NB4 (cell line): ENCODE measurements around the gene PVR.
A peak's percentile ranks its signal among the peaks of the same experiment; 100 is the strongest.

ENCODE experiments used
- DNase-seq: peaks from one replicate; pipeline ENCODE4 v3.0.0; 2010; ENCODE audit warnings: low read depth
- H3K4me3 ChIP-seq: one replicate; pipeline ENCODE4 v1.5.1; 2011; ENCODE audit warnings: mild to moderate bottlenecking, low read depth, low read length, moderate library complexity
- MAX ChIP-seq: IDR thresholded peaks from 2 replicates; pipeline ENCODE4 v1.6.1; 2011; ENCODE audit warnings: low read depth, low read length
- MYC ChIP-seq: IDR thresholded peaks from 2 replicates; pipeline ENCODE4 v1.6.1; 2011; ENCODE audit warnings: low read depth, low read length
- POLR2A ChIP-seq: IDR thresholded peaks from 2 replicates; pipeline ENCODE4 v1.6.1; 2011; ENCODE audit warnings: mild to moderate bottlenecking; ENCODE audit not compliant: insufficient read length; ENCODE audit errors: extremely low read depth
- TF ChIP-seq, protein P1 (sequence below): IDR thresholded peaks from one replicate; pipeline ENCODE4 v1.5.1; 2012; ENCODE audit warnings: low read depth, low read length

PVR gene, protein sequence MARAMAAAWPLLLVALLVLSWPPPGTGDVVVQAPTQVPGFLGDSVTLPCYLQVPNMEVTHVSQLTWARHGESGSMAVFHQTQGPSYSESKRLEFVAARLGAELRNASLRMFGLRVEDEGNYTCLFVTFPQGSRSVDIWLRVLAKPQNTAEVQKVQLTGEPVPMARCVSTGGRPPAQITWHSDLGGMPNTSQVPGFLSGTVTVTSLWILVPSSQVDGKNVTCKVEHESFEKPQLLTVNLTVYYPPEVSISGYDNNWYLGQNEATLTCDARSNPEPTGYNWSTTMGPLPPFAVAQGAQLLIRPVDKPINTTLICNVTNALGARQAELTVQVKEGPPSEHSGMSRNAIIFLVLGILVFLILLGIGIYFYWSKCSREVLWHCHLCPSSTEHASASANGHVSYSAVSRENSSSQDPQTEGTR

DNA sequence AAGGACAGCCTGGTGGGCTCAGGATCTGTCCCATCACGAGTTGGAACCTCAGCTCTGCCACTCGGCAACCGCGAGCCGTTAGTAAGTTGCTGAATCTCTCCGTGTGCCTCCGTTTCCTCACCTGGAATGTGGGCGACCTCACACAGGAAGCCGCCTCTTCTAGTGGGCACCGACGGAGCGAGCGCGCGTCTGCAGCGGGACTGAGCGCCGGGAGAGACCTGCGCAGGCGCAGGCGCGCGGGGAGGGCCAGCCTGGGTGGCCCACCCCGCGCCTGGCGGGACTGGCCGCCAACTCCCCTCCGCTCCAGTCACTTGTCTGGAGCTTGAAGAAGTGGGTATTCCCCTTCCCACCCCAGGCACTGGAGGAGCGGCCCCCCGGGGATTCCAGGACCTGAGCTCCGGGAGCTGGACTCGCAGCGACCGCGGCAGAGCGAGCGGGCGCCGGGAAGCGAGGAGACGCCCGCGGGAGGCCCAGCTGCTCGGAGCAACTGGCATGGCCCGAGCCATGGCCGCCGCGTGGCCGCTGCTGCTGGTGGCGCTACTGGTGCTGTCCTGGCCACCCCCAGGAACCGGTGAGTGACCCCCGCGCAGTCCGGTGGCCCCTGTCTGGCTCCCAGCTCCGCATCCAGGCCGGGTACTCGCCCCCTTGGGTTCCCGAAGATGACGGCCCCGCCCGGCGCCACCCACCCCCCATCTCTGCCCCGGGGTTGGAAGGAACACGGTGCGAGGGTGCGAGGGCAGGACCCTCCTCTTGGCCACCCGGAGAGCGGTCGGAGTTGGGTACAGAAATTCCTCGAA is at the start of gene PVR:
TSS of gene PVR (plus strand) at position 306 of the 797 bp plus-strand sequence. CDS start at position 493, 187 bp downstream.
- TF ChIP-seq, protein P1, sequence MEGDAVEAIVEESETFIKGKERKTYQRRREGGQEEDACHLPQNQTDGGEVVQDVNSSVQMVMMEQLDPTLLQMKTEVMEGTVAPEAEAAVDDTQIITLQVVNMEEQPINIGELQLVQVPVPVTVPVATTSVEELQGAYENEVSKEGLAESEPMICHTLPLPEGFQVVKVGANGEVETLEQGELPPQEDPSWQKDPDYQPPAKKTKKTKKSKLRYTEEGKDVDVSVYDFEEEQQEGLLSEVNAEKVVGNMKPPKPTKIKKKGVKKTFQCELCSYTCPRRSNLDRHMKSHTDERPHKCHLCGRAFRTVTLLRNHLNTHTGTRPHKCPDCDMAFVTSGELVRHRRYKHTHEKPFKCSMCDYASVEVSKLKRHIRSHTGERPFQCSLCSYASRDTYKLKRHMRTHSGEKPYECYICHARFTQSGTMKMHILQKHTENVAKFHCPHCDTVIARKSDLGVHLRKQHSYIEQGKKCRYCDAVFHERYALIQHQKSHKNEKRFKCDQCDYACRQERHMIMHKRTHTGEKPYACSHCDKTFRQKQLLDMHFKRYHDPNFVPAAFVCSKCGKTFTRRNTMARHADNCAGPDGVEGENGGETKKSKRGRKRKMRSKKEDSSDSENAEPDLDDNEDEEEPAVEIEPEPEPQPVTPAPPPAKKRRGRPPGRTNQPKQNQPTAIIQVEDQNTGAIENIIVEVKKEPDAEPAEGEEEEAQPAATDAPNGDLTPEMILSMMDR: no peak
- TF ChIP-seq POLR2A (peak; percentile 65), MAX (peak; percentile 3; the same call in 1 of the 2 replicates), MYC (0 out of 2 replicates have a peak, but pooled peaks have one; percentile 27)
- H3K4me3 ChIP-seq: peak within 1 kb of the TSS; percentile 83
- peak; percentile 74 for DNase-seq

- H3K4me3 ChIP-seq: no peak overlapping the region
- DNase-seq: no peak
- TF ChIP-seq, protein P1: no peak
- no peak for TF ChIP-seq POLR2A
- no peak for TF ChIP-seq MYC
- no peak for TF ChIP-seq MAX
These were observed 47.1 kb upstream of the PVR start for GRCh38 chr19:44596428-44597130.

DNA sequence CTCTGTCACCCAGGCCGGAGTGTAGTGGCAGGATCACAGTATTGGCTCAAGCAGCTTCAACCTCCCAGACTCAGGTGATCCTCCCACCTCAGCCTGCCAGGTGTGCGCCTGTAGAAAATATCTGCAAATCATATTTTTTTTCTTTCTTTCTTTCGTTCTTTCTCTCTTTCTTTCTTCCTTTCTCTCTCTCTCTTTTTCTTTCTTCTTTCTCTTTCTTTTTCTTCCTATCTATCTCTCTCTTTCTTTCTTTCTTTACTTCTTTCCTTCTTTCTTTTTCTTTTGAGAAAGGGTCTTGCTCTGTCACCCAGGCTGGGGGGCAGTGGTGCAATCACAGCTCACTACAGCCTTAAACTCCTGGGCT is 46.6 kb upstream of the PVR start:
- no peak overlapping the region for H3K4me3 ChIP-seq
- no peak for TF ChIP-seq MAX
- TF ChIP-seq, protein P1: no peak
- no peak for TF ChIP-seq MYC
- no peak for TF ChIP-seq POLR2A
- DNase-seq: no peak

DNA sequence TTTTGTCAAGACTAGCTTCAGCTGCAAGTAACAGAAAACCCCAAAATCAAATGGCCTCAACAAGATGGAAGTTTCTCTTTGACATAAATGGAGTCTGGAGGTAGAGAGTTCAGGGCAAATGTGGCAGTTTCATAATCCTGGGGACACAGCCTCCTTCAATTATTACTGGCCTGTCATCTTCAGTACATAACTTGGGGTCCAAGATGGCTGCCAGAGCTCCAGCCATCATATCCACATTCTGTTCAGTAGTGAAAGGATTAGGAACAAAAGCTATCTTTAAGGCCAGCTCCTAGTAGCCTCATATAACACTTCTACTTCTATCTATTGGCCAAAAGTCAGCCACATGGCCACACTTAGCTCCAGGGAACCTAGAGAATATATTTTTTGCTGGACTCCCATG is 45.4 kb upstream of the PVR start:
- DNase-seq: no peak
- TF ChIP-seq POLR2A (no peak), MAX (no peak), MYC (no peak)
- TF ChIP-seq, protein P1: no peak
- H3K4me3 ChIP-seq: no peak overlapping the region

DNA sequence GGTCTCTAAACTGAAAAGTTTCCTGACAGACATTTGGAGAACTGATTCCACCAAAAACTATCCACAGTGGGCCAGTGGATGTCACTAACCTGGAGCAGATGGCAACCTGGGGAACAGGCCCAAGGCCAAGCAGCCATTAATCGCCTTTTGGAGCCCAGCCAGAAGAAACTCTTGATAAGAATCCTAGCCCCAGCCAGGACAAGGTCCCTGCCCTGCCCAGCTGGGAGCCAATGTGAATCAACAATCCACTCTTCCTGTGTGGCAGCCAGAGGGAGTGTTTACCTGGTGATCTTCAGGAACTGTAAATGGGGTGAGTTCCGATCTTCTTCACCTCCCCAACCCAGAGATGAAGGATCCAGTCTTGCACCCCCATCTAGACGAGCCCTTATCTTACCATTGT is 44.8 kb upstream of the PVR start:
- DNase-seq: no peak
- H3K4me3 ChIP-seq: no peak overlapping the region
- TF ChIP-seq MAX (no peak), MYC (no peak), POLR2A (no peak)
- TF ChIP-seq, protein P1: no peak
